ENCODE measurements around the gene CRTC1. TPM values are rescaled to one million over a fixed set of nuclear protein-coding genes. Genes with fewer than 3 reads are reported as not detected.

CRTC1 gene
- total RNA-seq, 2 donors from 2014 or later, result 4.0 to 5.8 TPM

DNA sequence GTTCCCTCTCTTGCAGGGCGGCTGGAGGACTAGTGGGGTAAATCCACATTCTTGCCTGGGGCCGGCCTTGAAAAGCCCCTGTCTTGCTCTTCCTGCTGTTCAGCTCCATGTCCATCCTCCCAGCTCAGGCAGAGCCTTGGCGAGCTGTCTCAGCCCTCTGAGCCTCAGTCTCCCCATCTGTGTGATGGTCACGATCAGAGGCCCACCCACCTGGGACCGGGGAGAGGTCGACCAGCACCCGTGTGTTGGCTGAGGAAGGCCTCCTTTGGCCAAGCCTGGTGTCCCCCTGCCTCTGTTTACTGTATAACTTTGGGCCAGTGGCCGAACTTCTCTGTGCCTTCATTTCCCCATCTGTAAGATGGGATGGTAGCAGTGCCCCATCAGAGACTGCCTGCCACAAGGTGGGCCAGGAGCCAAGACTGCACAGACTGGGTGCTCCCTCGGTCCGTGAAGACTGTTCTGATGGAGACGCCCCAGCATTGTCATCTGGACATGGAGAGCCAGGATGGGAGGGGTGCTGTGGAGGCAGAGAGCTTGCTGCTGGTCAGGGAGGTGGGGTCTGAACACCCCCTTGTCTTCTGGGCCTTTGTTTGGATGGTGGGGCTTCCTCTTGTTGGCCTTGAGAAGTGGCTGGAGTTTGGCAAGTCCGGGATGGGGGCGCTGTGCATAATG lies 28.2 kb upstream of the CRTC1 start:
- H3K27me3 ChIP-seq, result no peaks in the 10 kb centered on the region
- no peak for DNase-seq (ENCODE audit: low spot score)
- no peaks in the 10 kb centered on the region for H3K36me3 ChIP-seq
- peaks cover 0 to 64% of the 10 kb centered on the region in 2 donors for H3K4me1 ChIP-seq
- H3K9me3 ChIP-seq, result no peaks in the 10 kb centered on the region
- H3K4me3 ChIP-seq, result no peak overlapping the region
- peak overlapping the region in 1 of 2 donors; percentile 94 for H3K27ac ChIP-seq
- TF ChIP-seq CTCF (IDR thresholded peaks at IDR 0.05), result no peak

- no peak for TF ChIP-seq CTCF (IDR thresholded peaks at IDR 0.05)
- Histone ChIP-seq H3K27me3 (no peaks in the 10 kb centered on the region), H3K4me3 (no peak overlapping the region), H3K36me3 (no peaks in the 10 kb centered on the region), H3K27ac (peak overlapping the region; percentile 83 to 94), H3K4me1 (peaks cover 0 to 64% of the 10 kb centered on the region in 2 donors), H3K9me3 (no peaks in the 10 kb centered on the region)
- DNase-seq (ENCODE audit: low spot score), result no peak
Measured at GRCh38 chr19:18656337-18657086, 27.0 kb upstream of the CRTC1 start.

DNA sequence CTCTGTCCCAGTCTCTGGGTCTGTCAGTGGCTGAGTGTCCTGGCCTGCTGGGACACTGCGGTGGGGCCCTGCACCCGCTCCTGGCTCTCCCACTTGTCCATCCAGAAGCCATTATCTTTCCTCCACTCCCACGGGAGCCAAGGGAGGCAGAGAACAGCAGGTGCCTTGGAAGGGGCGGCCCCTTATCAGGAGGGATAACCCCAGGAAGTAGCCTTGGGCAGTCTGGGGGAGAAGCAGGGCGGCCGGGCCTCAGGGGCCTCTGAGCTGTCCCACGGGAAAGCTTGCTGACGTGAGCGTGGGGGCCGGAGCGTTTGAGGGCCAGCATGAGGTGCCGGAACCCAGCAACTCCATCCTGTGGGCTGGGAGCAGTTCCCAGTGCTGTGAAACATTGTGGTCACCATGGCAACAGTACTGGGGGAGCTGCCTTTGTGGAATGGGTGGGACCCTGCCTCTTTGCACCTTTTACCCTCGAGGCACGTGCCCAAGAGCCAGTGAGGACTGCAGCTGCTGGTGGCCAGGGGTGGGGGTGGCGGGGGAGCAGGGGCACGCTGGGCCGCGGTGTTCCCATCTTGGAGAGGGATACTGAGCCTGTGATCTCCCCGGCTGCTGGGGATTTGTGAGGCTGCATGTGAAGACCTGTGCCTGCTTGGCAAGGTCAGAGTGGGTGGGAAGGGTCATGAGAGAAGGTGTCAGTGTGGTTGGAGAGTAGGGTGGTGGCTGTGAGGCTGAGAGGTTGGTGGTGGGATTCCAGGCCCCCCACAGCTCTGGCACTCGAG lies 25.7 kb upstream of the CRTC1 start:
- Histone ChIP-seq H3K27ac (peak overlapping the region; percentile 83 to 94), H3K36me3 (no peaks in the 10 kb centered on the region), H3K4me1 (peaks cover 0 to 60% of the 10 kb centered on the region in 2 donors), H3K9me3 (no peaks in the 10 kb centered on the region), H3K4me3 (no peak overlapping the region), H3K27me3 (no peaks in the 10 kb centered on the region)
- DNase-seq (ENCODE audit: low spot score), result peak; percentile 87
- TF ChIP-seq CTCF (IDR thresholded peaks at IDR 0.05), result no peak

DNA sequence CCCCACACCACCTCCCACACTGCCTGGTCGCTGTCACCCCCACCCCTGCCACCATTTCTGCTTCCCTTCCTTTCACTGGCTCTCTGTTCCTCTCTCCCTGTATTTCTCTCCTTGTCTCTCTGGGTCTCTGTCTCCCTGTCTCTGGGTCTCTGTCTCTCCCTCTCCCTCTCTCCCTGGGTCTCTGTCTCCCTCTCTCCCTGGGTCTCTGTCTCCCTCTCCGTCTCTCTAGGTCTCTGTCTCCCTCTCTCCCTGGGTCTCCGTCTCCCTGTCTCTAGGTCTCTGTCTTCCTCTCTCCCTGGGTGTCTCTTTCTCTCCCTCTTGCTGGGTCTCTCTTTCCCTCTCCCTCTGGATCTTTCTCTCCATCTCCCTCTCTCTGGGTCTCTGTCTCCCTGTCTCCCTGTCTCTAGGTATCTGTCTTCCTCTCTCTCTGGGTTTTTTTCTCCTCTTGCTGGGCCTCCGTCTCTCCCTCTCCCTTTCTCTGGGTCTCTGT lies 25.1 kb upstream of the CRTC1 start:
- no peak for DNase-seq (ENCODE audit: low spot score)
- Histone ChIP-seq H3K27ac (peak overlapping the region; percentile 83 to 94), H3K9me3 (no peaks in the 10 kb centered on the region), H3K4me3 (no peak overlapping the region), H3K27me3 (no peaks in the 10 kb centered on the region), H3K36me3 (no peaks in the 10 kb centered on the region), H3K4me1 (peaks cover 0 to 67% of the 10 kb centered on the region in 2 donors)
- TF ChIP-seq CTCF (IDR thresholded peaks at IDR 0.05), result no peak

GRCh38 chr19:18659281-18660050 lies 24.0 kb upstream of the CRTC1 start:
- Histone ChIP-seq H3K9me3 (no peaks in the 10 kb centered on the region), H3K36me3 (no peaks in the 10 kb centered on the region), H3K27ac (peak overlapping the region; percentile 83 to 94), H3K27me3 (no peaks in the 10 kb centered on the region), H3K4me3 (peak overlapping the region in 1 of 2 donors; percentile 13), H3K4me1 (peaks cover 0 to 69% of the 10 kb centered on the region in 2 donors)
- TF ChIP-seq CTCF (IDR thresholded peaks at IDR 0.05), result no peak
- peak; percentile 85 for DNase-seq (ENCODE audit: low spot score)
